Measurements from ENCODE around the gene CHRNE.

GRCh38 chr17:4945176-4945943, 42.5 kb upstream of the CHRNE start:
- TF ChIP-seq CTCF (IDR thresholded peaks at IDR 0.05; ENCODE audit: poor library complexity, severe bottlenecking) (no peak), POLR2AphosphoS5 (IDR thresholded peaks at IDR 0.05) (no peak)

Data from neural cell (in vitro differentiated cells).